Activated CD4-positive, alpha-beta T cell treated with anti-CD3 and anti-CD28 coated beads, Interleukin-2, amount 10 ng/mL, durations not matched to agents 7 days and 5 days (primary cell): ENCODE results near the gene NTF4. TPM values are rescaled to one million over a fixed set of nuclear protein-coding genes. Genes with fewer than 3 reads are reported as not detected.
"Not testable (repeated sequence)": the region's sequence is repeated elsewhere in the genome, so short reads cannot be mapped to it uniquely, and the experiment has no call there.

ENCODE experiments used
- CTCF ChIA-PET: fragments of 350-600 bp; sonication (Branson Sonifier 250); formaldehyde crosslinking; loops from one replicate; lab custom pipeline; 2021; ENCODE audit warnings: antibody characterized with exemption; lab: Charles Lee
- POLR2A ChIA-PET: fragments of 350-600 bp; sonication (Branson Sonifier 250); formaldehyde crosslinking; loops from one replicate; lab custom pipeline; 2021; ENCODE audit warnings: antibody characterized with exemption; lab: Charles Lee
- DNase-seq: peaks from one replicate; pipeline ENCODE4 v3.0.0-alpha.2; 2020
- H3K27ac Mint-ChIP-seq: one replicate; pipeline ENCODE4 v1.8.0; 2021; ENCODE audit warnings: mild to moderate bottlenecking, moderate library complexity, mixed read lengths
- H3K27me3 Mint-ChIP-seq: one replicate; pipeline ENCODE4 v1.8.0; 2021; ENCODE audit warnings: mixed read lengths
- H3K36me3 Mint-ChIP-seq: one replicate; pipeline ENCODE4 v1.8.0; 2021; ENCODE audit warnings: low read depth, mixed read lengths
- H3K4me1 Mint-ChIP-seq: one replicate; pipeline ENCODE4 v1.8.0; 2021; ENCODE audit warnings: mixed read lengths
- H3K4me3 Mint-ChIP-seq: one replicate; pipeline ENCODE4 v1.8.0; 2021; ENCODE audit warnings: mild to moderate bottlenecking, moderate library complexity, mixed read lengths
- H3K9me3 Mint-ChIP-seq: one replicate; pipeline ENCODE4 v1.8.0; 2021; ENCODE audit warnings: mixed read lengths
- total RNA-seq, 2 experiments: library from RNA; stranded (reverse); gene quantifications; one replicate each; pipeline ENCODE4 v1.2.3, GENCODE V29; 2021

The NTF4 gene
- total RNA-seq, 2 experiments from 2014 or later, result not detected

DNA sequence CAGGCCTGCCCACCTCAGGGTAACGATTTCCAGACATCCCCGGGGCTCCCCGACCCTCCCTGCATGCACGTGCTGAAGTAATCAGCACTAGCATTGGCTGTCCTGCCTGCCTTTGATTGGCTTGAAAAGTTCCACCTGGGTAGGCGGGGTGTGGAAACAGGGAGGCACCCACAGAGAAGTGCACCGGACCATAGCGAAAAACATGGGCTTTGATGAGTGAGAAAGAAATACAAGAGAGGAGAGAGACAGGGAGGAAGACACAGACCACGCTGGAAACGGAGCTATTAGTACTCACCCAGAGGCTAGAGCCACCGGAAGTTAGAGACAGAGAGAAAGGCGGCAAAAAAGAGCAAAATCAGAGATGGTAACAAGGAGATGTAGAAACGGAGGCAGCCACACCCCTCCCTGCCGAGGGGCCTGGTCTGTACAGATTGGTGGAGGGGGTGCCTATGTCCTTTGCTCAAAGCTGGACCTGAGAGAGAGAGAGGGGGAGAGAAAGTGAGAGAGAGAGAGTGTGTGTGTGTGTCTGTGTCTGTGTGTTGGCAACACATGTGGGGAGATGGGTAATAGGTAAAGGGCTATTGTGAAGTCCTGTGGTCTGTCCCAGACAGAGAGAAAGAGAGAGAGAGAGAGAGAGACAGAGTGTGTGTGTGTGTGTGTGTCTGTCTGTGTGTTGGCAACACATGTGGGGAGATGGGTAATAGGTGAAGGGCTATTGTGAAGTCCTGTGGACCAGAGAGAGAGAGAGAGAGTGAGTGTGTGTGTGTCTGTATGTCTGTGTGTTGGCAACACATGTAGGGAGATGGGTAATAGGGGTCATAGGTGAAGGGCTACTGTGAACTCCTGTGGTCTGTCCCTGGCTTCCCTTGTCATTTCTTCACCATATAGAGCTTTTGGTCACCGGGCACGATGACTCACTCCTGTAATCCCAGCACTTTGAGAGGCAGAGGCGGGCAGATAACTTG, 43.4 kb downstream of the NTF4 start:
- no peak overlapping the region for H3K4me3 Mint-ChIP-seq
- H3K36me3 Mint-ChIP-seq, result no peaks in the 10 kb centered on the region
- POLR2A ChIA-PET, result no interaction called here
- CTCF ChIA-PET, result interaction anchor here (1.2 to 2.0 kb wide), 2 partner anchors 28 to 37 kb away, joined by 3 to 7 read pairs; partner anchors contain the start of genes GYS1 and RUVBL2
- H3K27me3 Mint-ChIP-seq, result peaks cover 26% of the 10 kb centered on the region
- H3K27ac Mint-ChIP-seq, result no peak overlapping the region
- peaks cover 31% of the 10 kb centered on the region for H3K4me1 Mint-ChIP-seq
- DNase-seq, result no peak
- H3K9me3 Mint-ChIP-seq, result no peaks in the 10 kb centered on the region

DNA sequence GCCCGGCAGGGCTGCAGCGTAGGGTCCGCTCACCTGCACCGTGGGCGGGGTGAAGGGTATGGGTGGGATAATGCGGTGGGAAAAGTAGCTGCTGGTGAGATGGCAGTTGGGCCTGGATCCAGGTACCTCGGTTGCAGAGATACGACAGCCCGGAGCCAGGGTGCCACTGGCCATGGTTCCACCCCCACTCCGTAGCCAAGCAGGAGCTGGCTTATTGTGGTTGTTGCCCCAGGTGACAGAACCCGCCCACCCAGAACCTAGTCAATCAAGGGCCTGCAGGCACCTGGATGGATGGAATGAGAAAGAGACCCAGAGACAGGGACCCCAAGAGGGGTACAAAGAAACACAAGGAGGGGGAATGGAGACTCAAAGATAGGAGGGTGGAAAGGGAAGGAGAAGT, 44.3 kb downstream of the NTF4 start:
- POLR2A ChIA-PET, result no interaction called here
- no peak overlapping the region for H3K4me3 Mint-ChIP-seq
- CTCF ChIA-PET, result interaction anchor here (1.2 to 3.6 kb wide), 4 partner anchors 13 to 38 kb away, joined by 3 to 23 read pairs (median 10); partner anchors contain the start of genes GYS1 and RUVBL2

DNA sequence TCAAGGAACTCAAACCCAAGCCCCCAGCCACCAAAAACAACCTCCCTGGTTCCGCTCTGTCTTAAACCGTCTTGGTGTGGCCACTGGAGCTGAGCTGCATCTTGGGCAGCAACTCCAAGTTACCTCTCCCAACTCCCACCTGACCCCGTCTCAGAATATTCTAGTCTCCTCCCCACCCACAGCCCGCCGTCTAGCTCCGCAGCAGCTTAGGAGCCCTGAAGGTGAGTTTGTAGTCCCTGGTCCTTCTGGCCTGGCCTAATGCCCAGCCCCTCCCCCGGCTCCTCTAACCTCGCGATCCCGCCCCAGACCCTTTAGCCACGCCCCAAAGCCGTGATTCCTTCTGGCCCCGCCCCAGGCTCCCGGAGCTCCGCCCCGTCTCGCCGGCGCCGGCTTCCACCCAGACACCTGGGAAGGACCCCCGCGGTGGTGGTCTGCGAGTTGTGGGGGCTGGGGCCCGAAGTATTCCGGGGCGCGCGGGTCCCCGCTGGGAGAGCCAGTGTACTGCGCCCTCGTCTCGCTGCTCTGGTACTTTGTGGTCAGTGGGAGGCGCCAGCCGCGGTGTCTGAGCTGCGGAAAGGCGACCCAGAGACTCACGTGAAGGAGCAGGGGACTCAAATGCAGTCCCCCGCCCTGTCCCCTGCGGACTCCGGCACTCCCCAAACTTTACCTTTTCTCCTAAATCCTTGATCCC, 45.2 kb downstream of the NTF4 start:
- H3K9me3 Mint-ChIP-seq, result no peaks in the 10 kb centered on the region
- H3K4me3 Mint-ChIP-seq, result peak overlapping the region; percentile 72
- H3K27me3 Mint-ChIP-seq, result peaks cover 26% of the 10 kb centered on the region
- no peak overlapping the region for H3K27ac Mint-ChIP-seq
- DNase-seq, result peak; percentile 60
- H3K36me3 Mint-ChIP-seq, result peaks cover 6% of the 10 kb centered on the region
- ChIA-PET CTCF (interaction anchor here (0.8 to 3.6 kb wide), 10 partner anchors 12 to 189 kb away, joined by 3 to 23 read pairs (median 4); partner anchors contain the start of genes GYS1 and RUVBL2), POLR2A (no interaction called here)
- peaks cover 31% of the 10 kb centered on the region for H3K4me1 Mint-ChIP-seq

More for the DNA sequence above, 44.3 kb downstream of the NTF4 start:
- Mint-ChIP-seq H3K27ac (no peak overlapping the region), H3K36me3 (peaks cover 6% of the 10 kb centered on the region), H3K4me1 (peaks cover 31% of the 10 kb centered on the region), H3K9me3 (no peaks in the 10 kb centered on the region), H3K27me3 (peaks cover 26% of the 10 kb centered on the region)
- no peak for DNase-seq

DNA sequence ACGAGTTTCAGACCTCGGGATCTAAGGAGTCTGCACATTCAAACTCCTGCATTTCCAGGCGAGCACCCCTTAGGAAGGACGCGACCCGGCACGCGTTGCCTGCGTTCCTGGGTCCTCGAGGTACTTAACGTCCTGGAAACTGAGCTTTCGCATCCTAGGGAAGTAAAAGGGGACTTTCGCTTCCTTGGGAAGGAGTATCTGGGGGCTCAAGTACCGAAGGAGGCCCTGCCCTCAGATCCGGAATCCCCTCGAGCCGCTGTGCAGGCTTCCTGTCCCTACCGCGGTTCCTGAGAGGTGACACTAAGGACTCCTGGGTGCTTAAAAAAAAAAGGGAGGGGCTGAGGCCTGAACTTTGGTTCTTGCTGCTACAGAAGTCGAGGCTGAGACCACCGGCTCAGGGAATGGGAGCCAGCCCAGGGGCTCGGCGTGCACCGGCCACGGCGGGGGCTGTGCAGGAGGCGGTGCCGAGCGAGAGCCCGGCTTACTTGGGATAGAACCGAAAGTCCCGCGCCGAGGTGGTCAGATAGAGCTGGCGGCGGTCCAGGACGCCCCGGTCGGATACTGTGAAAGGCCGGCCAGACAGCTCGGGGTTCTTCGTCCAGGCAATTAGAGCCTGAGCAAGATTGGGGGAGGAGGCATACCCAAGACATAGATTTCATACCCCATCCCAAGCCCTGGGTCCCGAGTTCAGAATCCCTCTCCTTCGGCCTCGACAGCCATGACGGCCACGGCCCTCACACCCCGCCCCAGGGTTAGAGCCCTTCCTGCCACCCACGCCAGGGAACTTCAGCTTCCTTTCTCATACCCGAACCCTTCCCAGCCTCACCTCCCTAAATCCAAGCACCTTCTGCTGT, 46.0 kb downstream of the NTF4 start:
- peaks cover 26% of the 10 kb centered on the region for H3K27me3 Mint-ChIP-seq
- H3K9me3 Mint-ChIP-seq, H3K27ac Mint-ChIP-seq, H3K36me3 Mint-ChIP-seq, POLR2A ChIA-PET: not testable (repeated sequence)
- peaks cover 31% of the 10 kb centered on the region for H3K4me1 Mint-ChIP-seq
- H3K4me3 Mint-ChIP-seq, result peak overlapping the region; percentile 72
- DNase-seq, result peak; percentile 15
- CTCF ChIA-PET, result interaction anchor here (0.9 to 3.6 kb wide), 12 partner anchors 8 to 190 kb away, joined by 3 to 23 read pairs (median 3); partner anchors contain the start of genes CGB2, FTL, GYS1 and RUVBL2

DNA sequence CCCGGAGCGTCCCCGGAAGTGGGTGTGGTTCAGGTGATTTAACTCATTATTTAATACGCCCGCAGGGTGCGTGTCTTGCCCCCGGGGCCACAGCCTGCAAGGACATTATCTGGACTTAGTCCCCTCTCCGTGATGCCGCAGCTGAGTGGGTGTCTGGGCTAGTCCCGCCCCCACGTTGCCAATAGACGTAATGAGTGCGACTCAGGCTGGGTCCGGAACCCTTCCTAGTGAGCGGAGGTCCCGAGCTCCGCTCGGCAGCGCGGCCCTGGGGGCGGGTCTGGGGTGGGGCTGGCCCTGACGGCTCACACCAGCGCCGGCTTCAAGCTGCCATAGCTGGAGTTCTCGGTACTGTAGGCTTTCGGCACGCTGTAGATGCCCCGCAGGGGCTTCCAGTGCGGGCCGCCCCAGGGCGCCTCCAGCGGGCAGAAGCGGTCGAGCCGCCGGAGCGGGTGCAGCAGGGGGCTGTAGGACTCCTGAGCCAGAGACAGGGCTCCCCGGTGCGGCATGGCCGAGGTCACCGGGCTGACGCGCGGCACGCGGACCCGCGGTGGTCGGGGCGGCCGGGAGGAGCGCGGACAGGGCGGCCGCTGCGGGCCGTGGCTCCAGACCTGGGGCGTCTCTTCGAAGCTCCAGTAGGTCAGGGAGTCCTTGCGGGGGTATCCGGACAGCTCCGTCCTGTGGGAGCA, 46.8 kb downstream of the NTF4 start:
- Mint-ChIP-seq H3K27me3 (peaks cover 26% of the 10 kb centered on the region), H3K4me3 (peak overlapping the region; percentile 72), H3K27ac (no peak overlapping the region), H3K9me3 (no peaks in the 10 kb centered on the region), H3K36me3 (peaks cover 9% of the 10 kb centered on the region), H3K4me1 (peaks cover 31% of the 10 kb centered on the region)
- DNase-seq, result peak; percentile 62
- ChIA-PET CTCF (interaction anchor here (0.7 to 3.6 kb wide), 8 partner anchors 9 to 117 kb away, joined by 3 to 23 read pairs (median 4); partner anchors contain the start of genes CGB2, FTL, GYS1 and RUVBL2), POLR2A (no interaction called here)

DNA sequence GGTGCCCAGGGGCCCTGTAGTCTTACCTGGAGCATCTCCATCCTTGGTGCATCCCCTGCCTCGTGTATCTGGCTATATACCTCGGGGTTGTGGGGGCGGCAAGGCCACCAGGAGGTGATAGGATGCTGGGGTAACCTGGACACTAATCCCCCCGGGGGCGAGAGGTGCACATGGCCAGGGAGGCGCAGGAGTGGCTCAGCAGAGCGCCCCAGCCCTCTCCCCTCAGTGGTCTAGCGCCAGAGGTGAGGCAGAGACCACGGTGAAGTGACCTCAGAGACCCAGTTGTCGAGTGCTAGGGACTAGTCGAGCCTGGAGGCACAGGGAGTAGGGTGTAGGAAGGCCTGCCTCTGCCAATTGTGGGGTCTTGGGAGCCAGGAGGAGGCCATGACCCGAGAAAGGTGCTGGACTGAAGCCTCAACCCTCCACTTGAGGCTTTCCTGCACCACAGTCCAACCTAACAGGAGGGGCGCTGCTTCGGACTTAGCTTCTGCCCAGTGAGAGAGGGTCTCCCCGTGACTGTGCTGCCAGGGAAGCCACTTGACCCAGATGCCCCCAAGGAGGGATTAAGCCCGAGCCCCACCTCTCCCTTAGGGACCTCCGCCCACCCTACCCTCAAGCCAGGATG, 47.5 kb downstream of the NTF4 start, which contains the start of gene LHB:
TSS of gene LHB (minus strand) at position 51 of the 625 bp plus-strand sequence. CDS start at position 41, 10 bp downstream.
- Mint-ChIP-seq H3K27ac (no peak within 1 kb of the TSS), H3K36me3 (peaks cover 9% of the 10 kb centered on the region), H3K4me1 (peaks cover 31% of the 10 kb centered on the region), H3K9me3 (no peaks in the 10 kb centered on the region), H3K27me3 (peaks cover 26% of the 10 kb centered on the region), H3K4me3 (peak within 1 kb of the TSS; percentile 72)
- POLR2A ChIA-PET, result no interaction called here
- CTCF ChIA-PET, result interaction anchor here (0.7 to 3.6 kb wide), 6 partner anchors 9 to 117 kb away, joined by 3 to 23 read pairs (median 8); partner anchors contain the start of genes CGB2, GYS1 and RUVBL2
- DNase-seq, result no peak

DNA sequence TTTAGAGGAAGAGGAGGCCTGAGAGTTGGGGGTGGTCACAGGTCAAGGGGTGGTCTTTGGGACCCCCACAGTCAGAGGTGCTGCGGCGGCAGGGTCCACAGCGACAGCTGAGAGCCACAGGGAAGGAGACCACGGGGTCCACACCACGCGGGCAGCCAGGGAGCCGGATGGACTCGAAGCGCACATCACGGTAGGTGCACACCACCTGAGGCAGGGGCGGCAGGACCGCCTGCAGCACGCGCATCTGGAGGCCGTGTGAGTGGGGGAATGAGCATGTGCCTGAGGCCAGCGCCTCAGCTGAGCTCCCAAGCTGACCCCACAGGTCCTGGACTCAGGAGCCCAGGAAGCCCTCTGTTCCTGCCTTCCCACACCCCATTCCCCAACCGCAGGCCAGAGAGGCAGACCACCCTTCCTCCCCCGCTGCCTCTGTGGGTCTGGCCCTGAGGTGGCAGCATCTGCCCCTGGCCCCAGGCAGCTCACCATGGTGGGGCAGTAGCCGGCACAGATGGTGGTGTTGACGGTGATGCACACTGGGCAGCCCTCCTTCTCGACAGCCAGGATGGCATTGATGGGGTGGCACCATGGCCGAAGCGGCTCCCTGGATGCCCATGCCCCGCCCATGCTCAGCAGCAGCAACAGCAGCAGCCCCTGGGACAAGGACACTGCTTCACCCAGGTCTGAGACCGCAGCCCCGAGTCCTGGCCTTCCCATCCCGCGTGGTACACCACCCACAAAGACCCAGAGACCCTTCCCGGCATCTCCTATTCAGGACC, 48.4 kb downstream of the NTF4 start:
- peaks cover 9% of the 10 kb centered on the region for H3K36me3 Mint-ChIP-seq
- POLR2A ChIA-PET, result no interaction called here
- no peak overlapping the region for H3K27ac Mint-ChIP-seq
- CTCF ChIA-PET, result interaction anchor here (0.6 kb wide), 1 partner anchor 11 kb away, joined by 3 read pairs; no protein-coding TSS in a partner anchor
- DNase-seq, result no peak
- H3K9me3 Mint-ChIP-seq, result no peaks in the 10 kb centered on the region
- no peak overlapping the region for H3K4me3 Mint-ChIP-seq
- peaks cover 27% of the 10 kb centered on the region for H3K4me1 Mint-ChIP-seq
- peaks cover 24% of the 10 kb centered on the region for H3K27me3 Mint-ChIP-seq

DNA sequence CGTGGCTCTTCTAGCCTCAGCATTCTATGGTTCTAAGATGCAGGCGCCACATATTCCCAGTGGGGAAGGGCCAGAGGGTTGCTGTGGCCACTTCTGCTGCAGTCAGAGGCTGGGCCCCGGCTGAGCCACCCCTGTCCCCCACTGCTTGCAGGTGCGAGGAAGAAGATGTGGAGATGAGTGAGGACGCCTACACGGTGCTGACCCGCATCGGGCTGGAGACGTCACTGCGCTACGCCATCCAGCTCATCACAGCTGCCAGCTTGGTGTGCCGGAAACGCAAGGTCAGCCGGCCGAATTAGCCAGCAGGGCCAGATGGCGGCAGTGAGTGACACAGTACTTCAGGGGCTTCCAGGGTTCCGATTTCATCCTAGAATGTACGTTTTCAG, 49.8 kb downstream of the NTF4 start:
- ChIA-PET CTCF (interaction anchor here (1.2 to 2.2 kb wide), 3 partner anchors 17 to 41 kb away, joined by 3 to 7 read pairs (median 5); partner anchors contain the start of genes CGB2 and RUVBL2), POLR2A (no interaction called here)
- Mint-ChIP-seq H3K36me3 (peaks cover 11% of the 10 kb centered on the region), H3K27me3 (peaks cover 16% of the 10 kb centered on the region), H3K4me1 (peaks cover 17% of the 10 kb centered on the region), H3K9me3 (no peaks in the 10 kb centered on the region), H3K27ac (no peak overlapping the region), H3K4me3 (no peak overlapping the region)
- no peak for DNase-seq

DNA sequence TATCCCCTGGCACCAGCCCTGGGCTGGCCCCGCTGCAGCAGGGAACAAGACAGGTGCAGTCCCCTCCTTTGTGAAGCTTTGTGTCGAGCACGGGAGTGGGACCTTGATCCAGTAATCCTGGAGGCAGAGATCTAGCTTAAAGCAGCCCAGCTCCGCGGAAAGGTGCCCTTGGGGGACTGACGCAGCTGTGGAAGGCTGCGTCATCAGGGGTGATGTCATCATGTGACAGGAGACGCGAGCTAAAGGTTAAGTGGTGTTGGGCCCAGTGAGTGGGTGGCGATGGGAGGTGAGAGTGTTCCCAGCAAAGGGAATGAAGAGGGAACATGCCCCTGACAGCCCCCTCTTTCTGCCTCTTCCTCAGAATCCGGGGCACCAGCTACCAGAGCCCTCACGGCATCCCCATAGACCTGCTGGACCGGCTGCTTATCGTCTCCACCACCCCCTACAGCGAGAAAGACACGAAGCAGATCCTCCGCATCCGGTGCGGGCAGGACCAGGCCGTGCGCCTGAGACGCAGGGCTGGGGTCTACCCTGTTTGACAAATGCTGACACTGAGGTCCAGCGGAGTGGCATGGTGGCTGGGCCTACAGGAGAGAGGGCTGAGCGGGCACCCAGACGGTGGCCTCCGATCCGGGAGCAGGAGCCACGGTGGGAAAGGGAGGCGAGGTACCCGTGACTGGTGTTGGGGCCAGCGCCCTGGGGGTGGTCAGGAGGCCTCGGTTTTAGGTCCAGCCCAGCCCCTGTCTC, 50.3 kb downstream of the NTF4 start:
- H3K4me1 Mint-ChIP-seq, result peaks cover 16% of the 10 kb centered on the region
- no peaks in the 10 kb centered on the region for H3K9me3 Mint-ChIP-seq
- no peak overlapping the region for H3K27ac Mint-ChIP-seq
- peaks cover 12% of the 10 kb centered on the region for H3K27me3 Mint-ChIP-seq
- peaks cover 13% of the 10 kb centered on the region for H3K36me3 Mint-ChIP-seq
- CTCF ChIA-PET, result interaction anchor here (0.6 to 2.2 kb wide), 6 partner anchors 14 to 182 kb away, joined by 3 to 7 read pairs (median 4); partner anchors contain the start of genes CGB2 and RUVBL2
- no peak for DNase-seq
- H3K4me3 Mint-ChIP-seq, result no peak overlapping the region
- POLR2A ChIA-PET, result no interaction called here

DNA sequence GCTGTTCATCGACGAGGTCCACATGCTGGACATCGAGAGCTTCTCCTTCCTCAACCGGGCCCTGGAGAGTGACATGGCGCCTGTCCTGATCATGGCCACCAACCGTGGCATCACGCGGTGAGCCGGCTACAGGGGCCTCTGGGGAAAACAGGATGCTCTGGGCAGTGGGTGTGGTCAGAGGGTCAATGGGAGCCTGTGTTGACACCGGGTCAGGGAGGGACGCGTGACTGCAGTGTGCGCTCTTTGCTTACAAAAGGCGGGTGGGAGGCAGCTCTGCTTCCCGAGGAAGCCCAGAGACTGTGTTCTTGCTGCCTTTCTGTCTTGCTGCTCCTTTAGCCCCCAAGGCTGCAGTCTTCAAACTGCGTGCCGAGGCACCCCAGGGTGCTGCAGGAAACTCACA, 53.4 kb downstream of the NTF4 start:
- peaks cover 13% of the 10 kb centered on the region for H3K36me3 Mint-ChIP-seq
- no peaks in the 10 kb centered on the region for H3K4me1 Mint-ChIP-seq
- H3K4me3 Mint-ChIP-seq, result no peak overlapping the region
- H3K27me3 Mint-ChIP-seq, result no peaks in the 10 kb centered on the region
- CTCF ChIA-PET, result interaction anchor here (0.8 to 2.1 kb wide), 2 partner anchors 11 to 18 kb away, joined by 3 to 7 read pairs; partner anchors contain the start of gene RUVBL2
- no peaks in the 10 kb centered on the region for H3K9me3 Mint-ChIP-seq
- H3K27ac Mint-ChIP-seq, result no peak overlapping the region
- POLR2A ChIA-PET, result no interaction called here
- DNase-seq, result no peak
